Lung (tissue), 12 donors: ENCODE data around the gene PIPOX. TPM values are rescaled to one million over a fixed set of nuclear protein-coding genes. Genes with fewer than 3 reads are reported as not detected.

ENCODE experiments used
- ATAC-seq: fragments of 200-7000 bp; cut with Tn5 transposase; one replicate; pipeline ENCODE4 v1.9.1; 2020; ENCODE audit warnings: moderate number of reproducible peaks; ENCODE audit not compliant: insufficient read depth, low FRiP score
- DNase-seq, 3 donors: peaks; one replicate each; pipeline ENCODE4 v3.0.0-alpha.2; 2013 to 2017
- H3K27ac ChIP-seq, 2 donors: one replicate each; pipeline ENCODE4 v1.5.1; 2013; ENCODE audit warnings: mild to moderate bottlenecking in 2 of 2, moderate library complexity in 2 of 2, control low read depth in 1 of 2, inconsistent platforms in 1 of 2, low read depth in 1 of 2, low read length in 1 of 2
- H3K27me3 ChIP-seq, 3 donors: one replicate each; pipeline ENCODE4 v1.5.1; 2013; ENCODE audit warnings: low read length in 2 of 3; ENCODE audit not compliant: control insufficient read depth in 3 of 3, insufficient read depth in 3 of 3
- H3K36me3 ChIP-seq, 4 donors: one replicate each; pipeline ENCODE4 v1.5.1; 2013; ENCODE audit warnings: low read length in 4 of 4, mild to moderate bottlenecking in 1 of 4, moderate library complexity in 1 of 4; ENCODE audit not compliant: control insufficient read depth in 4 of 4, insufficient read depth in 4 of 4
- H3K4me1 ChIP-seq, 5 donors: one replicate each; pipeline ENCODE4 v1.5.1; 2013; ENCODE audit warnings: low read length in 5 of 5, mild to moderate bottlenecking in 2 of 5, moderate library complexity in 1 of 5; ENCODE audit not compliant: control insufficient read depth in 5 of 5, insufficient read depth in 5 of 5
- H3K4me3 ChIP-seq: one replicate; pipeline ENCODE4 v1.5.1; 2013; ENCODE audit warnings: mild to moderate bottlenecking, control low read depth, moderate library complexity
- H3K9ac ChIP-seq, 2 donors: one replicate each; pipeline ENCODE4 v1.5.1; 2013; ENCODE audit warnings: low read length in 2 of 2, control low read depth in 1 of 2; ENCODE audit not compliant: insufficient read depth in 1 of 2
- H3K9me3 ChIP-seq, 4 donors: one replicate each; pipeline ENCODE4 v1.5.1; 2013; ENCODE audit warnings: low read length in 3 of 4, mild to moderate bottlenecking in 1 of 4, moderate library complexity in 1 of 4; ENCODE audit not compliant: control insufficient read depth in 4 of 4, insufficient read depth in 3 of 4
- CTCF ChIP-seq: IDR thresholded peaks from 2 replicates; pipeline ENCODE4 v1.5.1; 2012; ENCODE audit warnings: mild to moderate bottlenecking; ENCODE audit errors: control extremely low read depth, extremely low read depth
- WGBS, 2 donors: extraction: QIAGEN DNeasy Blood & Tissue Kit; methylation state at CpG; one replicate each; pipeline ENCODE4 v1.1.7; 2013; 5-methylcytosine and 5-hydroxymethylcytosine counted together
- polyA plus RNA-seq, 2 donors: library from polyadenylated mRNA; stranded (reverse); fragments of 200-250 nt; gene quantifications; one replicate each; pipeline ENCODE4 v1.2.1, GENCODE V29; 2013
- total RNA-seq, 2 donors: library from RNA; depleted of rRNA in 1 of 2; stranded (reverse); fragments of >200 nt in 1 of 2; gene quantifications; one replicate each; pipeline ENCODE4 v1.2.1, GENCODE V29; 2014 to 2021
- donor health status: control.
- donor health status: control.
- donor health status: Bipolar disorder and iron deficiency.
- donor health status: healthy.
- donor health status: DM: yes; HTN: yes; CAD: no.

The PIPOX gene
- total and polyA plus RNA-seq, 4 donors = 0.27 to 1.9 (median 0.91) TPM

DNA sequence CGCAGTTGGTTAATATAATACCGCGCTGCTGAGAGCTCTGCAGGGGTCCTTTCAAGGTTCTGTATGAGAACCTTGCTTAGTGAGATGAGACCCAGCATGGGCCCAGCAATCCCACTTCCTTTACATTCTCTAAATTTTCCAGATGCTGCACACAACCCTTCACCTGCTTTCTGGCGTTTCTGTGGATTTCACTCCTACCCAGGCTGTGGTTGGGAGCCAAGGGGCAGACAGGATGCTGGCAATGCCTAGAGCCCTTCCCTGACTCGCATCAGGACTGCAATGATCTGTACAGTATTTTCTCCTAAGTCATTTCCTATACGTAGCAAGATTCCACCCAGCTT, 10.1 kb upstream of the PIPOX start:
- TF ChIP-seq CTCF = no peak
- no peak overlapping the region for H3K27ac ChIP-seq
- WGBS, 2 donors = 25 to 37% methylated on average over 6 of the region's 6 CpGs
- H3K4me3 ChIP-seq = no peak overlapping the region
- ATAC-seq = no peak
- H3K4me1 ChIP-seq = peaks cover 0 to 2% (median 0%) of the 10 kb centered on the region in 5 donors
- peaks cover 0 to 30% (median 11%) of the 10 kb centered on the region in 3 donors for H3K27me3 ChIP-seq
- peaks cover 0 to 8% (median 2%) of the 10 kb centered on the region in 4 donors for H3K9me3 ChIP-seq
- H3K36me3 ChIP-seq = no peaks in the 10 kb centered on the region
- DNase-seq = no peak
- H3K9ac ChIP-seq = no peak overlapping the region

GRCh38 chr17:29034510-29034909, 8.4 kb upstream of the PIPOX start:
- Histone ChIP-seq H3K4me1 (peaks cover 0 to 3% (median 0%) of the 10 kb centered on the region in 5 donors), H3K27ac (no peak overlapping the region), H3K4me3 (no peak overlapping the region), H3K27me3 (peaks cover 0 to 37% (median 14%) of the 10 kb centered on the region in 3 donors), H3K9me3 (peaks cover 0 to 8% (median 2%) of the 10 kb centered on the region in 4 donors), H3K36me3 (no peaks in the 10 kb centered on the region), H3K9ac (no peak overlapping the region)
- no peak for ATAC-seq
- 56 to 65% methylated on average over 1 of the region's 1 CpG for WGBS, 2 donors
- TF ChIP-seq CTCF = no peak
- DNase-seq = no peak

GRCh38 chr17:29036584-29036983, 6.4 kb upstream of the PIPOX start:
- no peak overlapping the region for H3K9ac ChIP-seq
- no peak for DNase-seq
- TF ChIP-seq CTCF = no peak
- H3K36me3 ChIP-seq = no peaks in the 10 kb centered on the region
- no peak overlapping the region for H3K4me3 ChIP-seq
- ATAC-seq = no peak
- peaks cover 0 to 37% (median 12%) of the 10 kb centered on the region in 3 donors for H3K27me3 ChIP-seq
- 71 to 78% methylated on average over 5 of the region's 5 CpGs for WGBS, 2 donors
- peaks cover 0 to 8% (median 2%) of the 10 kb centered on the region in 4 donors for H3K9me3 ChIP-seq
- peaks cover 0 to 3% (median 0%) of the 10 kb centered on the region in 5 donors for H3K4me1 ChIP-seq
- no peak overlapping the region for H3K27ac ChIP-seq

DNA sequence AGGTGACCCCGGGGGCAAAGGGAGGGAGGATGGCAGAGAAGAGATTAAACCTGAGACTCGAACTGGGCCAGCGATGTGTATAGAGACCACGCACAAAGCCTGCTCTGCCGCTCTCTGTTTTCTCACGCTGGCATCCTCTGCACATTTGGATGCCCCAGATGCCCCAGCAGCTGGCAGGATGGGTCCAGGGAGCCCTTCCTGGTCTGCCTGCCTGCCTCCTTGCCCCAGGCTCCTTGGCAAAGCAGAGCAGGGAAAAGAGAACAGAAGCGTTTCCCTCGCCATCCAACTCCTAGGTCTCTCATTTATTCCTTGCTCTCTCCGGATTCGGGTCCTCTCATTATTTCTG, 5.2 kb upstream of the PIPOX start:
- Histone ChIP-seq H3K36me3 (no peaks in the 10 kb centered on the region), H3K27me3 (peaks cover 0 to 28% (median 10%) of the 10 kb centered on the region in 3 donors), H3K9me3 (peaks cover 0 to 8% (median 2%) of the 10 kb centered on the region in 4 donors), H3K4me1 (peaks cover 0 to 6% (median 4%) of the 10 kb centered on the region in 5 donors), H3K9ac (no peak overlapping the region), H3K4me3 (no peak overlapping the region), H3K27ac (no peak overlapping the region)
- TF ChIP-seq CTCF = no peak
- no peak for ATAC-seq
- WGBS, 2 donors = 76 to 78% methylated on average over 10 of the region's 10 CpGs
- no peak for DNase-seq
